Renal pelvis (tissue), 4 donors: ENCODE results near the gene NRBF2. TPM values are rescaled to one million over a fixed set of nuclear protein-coding genes. Genes with fewer than 3 reads are reported as not detected.
A peak's percentile ranks its signal among the peaks of the same experiment; 100 is the strongest.
"Not testable (repeated sequence)": the region's sequence is repeated elsewhere in the genome, so short reads cannot be mapped to it uniquely, and the experiment has no call there.

ENCODE experiments used
- DNase-seq: peaks from one replicate; pipeline ENCODE4 v3.0.0-alpha.2; 2013
- polyA plus RNA-seq, 3 donors: library from polyadenylated mRNA; unstranded; fragments of 120-200 nt; gene quantifications; one replicate each; pipeline ENCODE4 v1.2.1, GENCODE V29; 2013; ENCODE audit not compliant: insufficient read length in 3 of 3

Gene NRBF2
- polyA plus RNA-seq, 3 donors = 22.1 to 24.0 (median 22.9) TPM

GRCh38 chr10:63114031-63114814 is 18.9 kb upstream of the NRBF2 start:
- no peak for DNase-seq

DNA sequence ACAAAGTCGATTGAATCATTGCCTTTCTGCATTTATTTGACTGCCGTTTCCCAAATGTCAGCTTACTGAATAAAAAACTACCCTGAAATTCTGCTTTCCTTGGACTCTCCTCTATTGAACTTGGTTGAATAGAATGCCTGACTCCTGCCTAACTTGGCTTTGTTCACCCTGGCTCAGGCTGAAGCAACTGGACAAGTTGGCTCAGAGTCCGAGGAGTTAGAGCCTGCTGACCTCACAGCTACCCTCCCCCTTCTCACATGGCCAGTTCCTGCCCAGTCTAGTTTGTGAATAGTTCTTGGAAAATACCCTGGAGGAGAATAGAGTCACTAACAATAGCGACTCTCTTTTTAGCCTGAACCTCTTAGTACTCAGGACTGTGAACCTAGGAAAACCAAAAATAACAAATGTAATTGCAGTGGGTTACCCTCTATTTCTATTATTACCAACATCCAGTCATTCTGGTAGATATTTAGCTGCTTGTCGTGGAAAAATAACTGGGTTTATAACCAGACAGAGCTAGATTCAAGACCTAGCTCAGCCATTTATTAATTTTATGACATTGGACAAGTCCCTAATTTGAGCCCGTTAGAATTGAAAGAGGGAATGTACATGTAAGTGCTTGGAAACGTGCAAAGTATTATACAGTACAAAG is 17.3 kb upstream of the NRBF2 start:
- peak; percentile 45 for DNase-seq

- no peak for DNase-seq
Measured at GRCh38 chr10:63116452-63117072, 16.6 kb upstream of the NRBF2 start.

DNA sequence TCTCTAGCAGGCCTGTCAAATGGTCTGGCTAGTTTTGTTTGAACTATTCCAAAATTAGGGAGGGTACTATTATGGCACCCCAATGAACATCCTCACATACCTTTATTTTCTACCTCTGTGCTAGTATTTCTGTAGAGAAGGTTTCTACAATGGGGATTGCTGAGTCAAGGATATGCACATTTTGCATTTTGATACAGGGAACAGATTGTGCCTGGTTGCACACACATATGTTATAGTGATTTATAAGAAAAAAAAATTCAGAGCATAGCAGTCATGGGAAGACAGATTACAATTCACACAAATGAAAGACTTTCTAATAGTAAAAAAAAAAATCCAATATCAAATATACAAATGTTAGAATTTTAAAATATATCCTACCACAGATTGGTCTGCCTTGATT is 14.1 kb upstream of the NRBF2 start:
- no peak for DNase-seq

DNA sequence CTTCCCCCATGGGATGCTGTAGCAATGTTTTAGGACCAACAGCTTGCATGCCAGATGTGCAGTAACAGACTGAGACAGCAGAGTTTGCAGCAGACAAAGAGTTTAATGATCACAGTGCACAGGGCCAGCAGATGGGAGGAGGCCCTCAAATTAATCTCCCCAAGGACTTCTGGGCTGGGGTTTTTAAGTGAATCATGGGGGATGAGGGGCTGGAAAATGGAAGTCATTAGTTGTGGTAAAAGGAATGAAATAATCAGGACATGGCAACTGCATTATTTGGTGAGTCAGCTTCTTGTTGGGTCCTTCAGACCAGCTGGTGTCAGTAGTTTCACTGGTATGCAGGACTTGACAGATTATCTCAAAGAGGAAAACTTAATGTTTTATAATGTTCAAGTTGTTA is 12.6 kb upstream of the NRBF2 start:
- peak; percentile 41 for DNase-seq

DNA sequence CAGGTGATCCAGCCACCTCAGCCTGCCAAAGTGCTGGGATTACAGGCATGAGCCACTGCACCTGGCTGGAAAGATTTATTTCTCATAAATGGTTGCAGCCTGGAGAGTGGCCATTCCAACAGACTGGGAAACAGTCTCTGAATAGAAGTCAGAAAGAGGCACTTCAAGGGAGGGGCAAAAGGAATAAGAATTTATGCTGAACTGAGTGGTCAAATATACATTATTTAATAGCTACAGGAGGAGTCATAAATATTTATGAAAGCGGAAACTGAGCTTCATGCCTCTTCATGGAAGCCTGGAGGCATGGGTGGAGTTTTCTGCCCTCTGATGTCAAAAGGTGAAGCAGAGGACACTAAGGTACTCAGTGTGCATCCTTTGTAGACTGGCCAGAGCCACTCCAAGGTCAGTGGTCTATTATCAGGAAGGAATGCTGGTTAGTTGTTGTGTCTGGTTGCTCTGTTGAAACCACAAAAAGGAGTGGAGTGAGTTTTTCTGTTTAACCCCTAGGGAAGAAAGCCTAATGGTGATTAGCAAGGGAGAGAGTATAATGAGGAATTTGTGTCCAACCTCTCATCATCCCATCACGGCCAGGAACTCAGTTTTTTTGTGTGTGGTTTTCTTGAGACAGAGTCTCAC is 9.3 kb upstream of the NRBF2 start:
- DNase-seq = no peak

DNA sequence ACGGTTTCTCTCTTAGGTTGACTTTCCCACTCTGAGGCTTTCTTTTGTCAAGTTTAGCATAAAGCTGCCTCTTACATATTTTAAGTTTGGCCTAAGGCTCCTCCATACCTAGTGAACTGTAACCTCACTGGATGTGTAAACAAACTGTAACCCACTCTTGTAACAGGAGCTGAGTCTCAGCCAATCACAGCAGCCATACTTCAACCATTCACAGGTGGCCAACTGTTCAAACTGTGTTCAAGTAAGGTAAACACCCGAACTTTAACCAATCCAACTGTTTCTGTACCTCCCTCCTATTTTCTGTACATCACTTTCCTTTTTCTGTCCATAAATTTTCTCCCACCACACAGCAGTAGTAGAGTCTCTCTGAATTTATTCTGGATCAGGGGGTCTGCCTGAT is 7.7 kb upstream of the NRBF2 start:
- DNase-seq = no peak

DNA sequence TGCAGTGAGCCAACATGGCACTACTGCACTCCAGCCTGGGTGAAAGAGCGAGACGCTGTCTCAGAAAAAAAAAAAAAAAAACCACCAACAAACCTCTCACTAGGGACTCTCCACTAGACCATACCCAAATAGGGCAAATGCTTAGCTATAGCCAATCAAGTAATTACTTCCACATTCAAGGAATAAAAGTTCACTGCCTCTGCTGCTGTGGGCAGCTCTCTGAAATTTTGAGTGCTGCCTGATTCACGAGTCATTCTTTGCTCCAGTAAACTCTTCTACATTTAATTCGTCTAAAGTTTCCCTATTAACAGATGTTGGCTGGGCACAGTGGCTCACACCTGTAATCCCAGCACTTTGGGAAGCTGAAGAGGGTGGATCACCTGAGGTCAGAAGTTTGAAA is 4.7 kb upstream of the NRBF2 start:
- DNase-seq = no peak

DNA sequence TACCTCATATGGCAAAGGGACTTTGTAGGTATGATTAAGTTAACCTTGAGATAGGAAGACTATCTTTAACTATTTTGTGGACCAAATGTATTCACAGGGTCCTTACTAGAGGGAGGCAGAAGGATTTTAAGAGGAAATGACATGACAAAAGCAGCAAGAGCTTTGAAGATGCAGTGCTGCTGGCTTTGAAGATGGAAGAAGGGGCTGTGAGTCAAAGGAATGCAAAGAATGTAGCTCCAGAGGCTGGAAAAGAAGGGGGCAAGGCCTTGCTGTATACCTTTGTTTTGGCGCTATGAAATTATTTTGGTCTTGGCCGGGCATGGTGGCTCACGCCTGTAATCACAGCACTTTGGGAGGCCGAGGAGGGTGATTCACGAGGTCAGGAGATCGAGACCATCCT is 3.2 kb upstream of the NRBF2 start:
- DNase-seq = no peak

DNA sequence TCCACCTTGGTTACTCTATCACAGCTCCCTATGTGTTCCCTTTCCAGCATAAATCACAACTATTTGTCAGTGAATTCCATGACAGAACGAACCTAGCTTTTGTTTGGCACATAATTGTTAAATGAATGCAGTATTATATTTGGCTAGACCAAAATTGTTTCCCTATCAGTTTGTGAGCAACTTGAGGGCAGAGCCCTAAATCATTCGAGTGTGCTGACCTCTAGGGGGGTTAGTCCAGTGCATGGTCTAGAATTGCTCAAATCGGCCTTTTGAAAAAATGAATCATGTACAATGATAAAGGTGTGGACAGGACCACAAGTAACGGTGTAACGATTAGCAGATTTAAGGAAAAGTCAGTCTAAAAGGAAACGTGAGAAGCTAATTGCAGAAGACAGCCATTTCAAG is 475 bp upstream of the NRBF2 start:
- no peak for DNase-seq

DNA sequence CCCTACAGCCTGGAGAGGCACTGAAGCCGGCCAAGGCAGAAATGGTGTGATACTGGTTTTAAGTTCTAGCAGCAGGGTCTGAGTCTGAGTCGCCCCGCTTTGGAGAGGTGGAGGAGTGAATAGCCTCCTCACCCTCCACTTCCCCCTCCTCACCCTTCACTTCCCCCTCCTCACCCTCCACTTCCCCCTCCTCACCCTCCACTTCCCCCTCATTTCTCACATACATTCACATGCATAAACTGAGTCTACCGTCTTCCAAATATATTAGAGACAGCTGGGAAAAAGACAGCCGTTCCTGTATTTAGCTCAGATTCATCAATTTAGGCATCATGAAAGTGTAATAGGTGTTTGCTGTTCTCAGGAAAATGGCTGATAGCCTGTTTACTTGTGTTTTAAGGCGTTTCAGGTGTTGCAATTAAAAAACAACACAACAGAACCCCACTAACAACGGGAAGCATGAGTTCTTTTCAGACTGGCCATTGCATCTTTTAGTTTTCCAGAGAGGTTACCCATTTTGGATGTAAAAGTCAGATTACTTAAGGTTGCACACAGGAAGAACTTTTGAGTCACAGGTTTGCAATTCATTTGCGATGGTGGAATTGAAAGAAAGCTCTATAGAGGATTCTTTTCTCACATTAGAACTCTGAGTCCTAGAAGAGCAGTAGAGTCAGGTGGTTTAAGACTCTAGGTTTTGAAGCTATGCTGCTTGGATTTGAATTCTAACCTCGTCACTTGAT is 861 bp downstream of the NRBF2 start:
- DNase-seq = no peak

DNA sequence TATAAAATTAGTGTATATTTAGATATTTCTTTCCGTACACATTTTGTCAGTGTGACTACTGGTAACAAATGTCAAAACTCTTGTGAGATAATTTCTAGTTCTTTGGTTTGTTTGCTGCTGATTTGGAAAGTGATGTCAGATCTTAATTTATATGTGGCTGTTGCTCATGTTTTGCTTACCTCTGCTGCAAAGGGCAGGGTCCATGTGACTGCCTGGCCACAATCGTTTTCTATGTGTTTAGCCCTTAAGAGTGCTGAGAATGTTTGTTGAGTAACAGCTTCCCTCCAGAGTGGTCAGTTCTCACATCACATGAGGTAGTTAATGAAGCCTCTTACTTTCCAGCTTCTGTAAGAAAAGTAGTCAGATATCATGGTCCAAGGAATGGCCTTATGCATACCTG is 4.2 kb downstream of the NRBF2 start:
- DNase-seq = no peak

DNA sequence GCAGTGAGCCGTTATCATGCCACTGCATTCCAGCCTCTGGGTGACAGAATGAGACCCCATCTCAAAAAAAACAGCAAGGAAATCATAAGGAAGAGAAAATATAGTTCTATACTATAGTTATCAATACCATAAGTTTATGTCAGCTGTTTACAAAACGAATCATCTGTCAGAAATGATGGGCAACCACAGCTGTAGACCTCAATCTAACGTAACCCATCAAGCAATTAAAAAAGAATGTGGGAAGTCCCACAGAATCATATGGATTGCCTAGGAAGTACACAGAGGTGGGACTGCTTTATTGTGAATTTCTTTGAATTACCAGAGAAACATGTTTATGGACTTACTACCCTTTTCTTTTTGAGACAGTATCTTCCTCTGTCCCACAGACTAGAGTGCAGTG is 6.9 kb downstream of the NRBF2 start:
- no peak for DNase-seq

- DNase-seq = no peak
Measured at GRCh38 chr10:63142136-63142535, 9.0 kb downstream of the NRBF2 start.

DNA sequence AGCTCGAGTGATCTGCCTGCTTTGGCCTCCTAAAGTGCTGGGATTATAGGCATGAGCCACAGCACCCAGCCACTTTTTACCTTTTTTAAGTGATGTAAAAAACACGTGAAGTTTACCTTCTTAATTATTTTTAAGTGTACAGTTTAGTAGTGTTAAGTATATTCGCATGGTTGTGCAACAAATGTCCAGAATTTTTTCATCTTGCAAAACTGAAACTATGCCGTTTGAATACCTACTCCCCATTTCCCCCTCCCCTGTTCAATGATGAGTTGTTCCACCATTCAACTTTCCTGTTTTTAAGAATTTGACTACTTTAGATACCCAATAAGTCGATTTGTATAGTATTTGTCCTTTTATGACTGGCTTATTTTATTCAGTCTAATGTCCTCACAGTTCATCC is 10.9 kb downstream of the NRBF2 start:
- DNase-seq = no peak

- no peak for DNase-seq
Measured at GRCh38 chr10:63145782-63146181, 12.7 kb downstream of the NRBF2 start.

GRCh38 chr10:63146503-63146902 is 13.4 kb downstream of the NRBF2 start:
- no peak for DNase-seq

DNA sequence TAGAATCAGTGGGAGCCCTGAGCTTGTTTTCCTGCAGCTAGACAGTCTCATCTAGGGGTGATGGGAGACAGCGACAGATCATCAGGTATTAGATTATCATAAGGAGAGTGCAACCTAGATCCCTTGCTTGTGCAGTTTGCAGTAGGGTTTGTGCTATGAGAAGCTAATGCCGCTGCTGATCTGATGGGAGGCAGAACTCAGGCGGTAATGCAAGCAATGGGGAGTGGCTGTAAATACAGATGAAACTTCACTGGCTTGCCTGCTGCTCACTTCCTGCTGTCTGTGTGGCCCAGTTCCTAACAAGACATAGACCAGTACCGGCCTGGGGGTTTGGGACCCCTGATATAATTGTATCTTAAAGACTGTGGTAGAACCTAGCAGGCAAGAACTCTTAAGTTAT is 17.6 kb downstream of the NRBF2 start:
- DNase-seq = no peak

DNA sequence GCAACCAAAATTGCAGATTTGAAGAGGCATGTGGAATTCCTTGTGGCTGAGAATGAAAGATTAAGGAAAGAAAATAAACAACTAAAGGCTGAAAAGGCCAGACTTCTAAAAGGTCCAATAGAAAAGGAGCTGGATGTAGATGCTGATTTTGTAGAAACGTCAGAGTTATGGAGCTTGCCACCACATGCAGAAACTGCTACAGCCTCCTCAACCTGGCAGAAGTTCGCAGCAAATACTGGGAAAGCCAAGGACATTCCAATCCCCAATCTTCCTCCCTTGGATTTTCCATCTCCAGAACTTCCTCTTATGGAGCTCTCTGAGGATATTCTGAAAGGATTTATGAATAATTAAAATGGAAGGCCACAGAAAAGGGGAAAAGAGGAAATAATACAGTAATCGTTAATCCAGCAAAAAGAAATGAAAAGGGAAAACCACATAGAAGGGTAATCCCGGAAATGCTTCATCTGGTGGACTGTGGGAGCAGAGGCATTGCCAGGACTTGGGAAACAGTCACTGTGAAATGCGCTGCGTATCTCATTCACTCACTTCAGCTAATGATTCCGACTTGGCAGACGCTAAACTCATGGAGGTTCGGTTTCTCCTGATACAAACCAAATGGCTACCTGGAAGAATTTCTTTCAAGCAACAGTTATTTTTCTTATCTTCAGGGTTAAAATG is 20.9 kb downstream of the NRBF2 start:
- DNase-seq = not testable (repeated sequence)

DNA sequence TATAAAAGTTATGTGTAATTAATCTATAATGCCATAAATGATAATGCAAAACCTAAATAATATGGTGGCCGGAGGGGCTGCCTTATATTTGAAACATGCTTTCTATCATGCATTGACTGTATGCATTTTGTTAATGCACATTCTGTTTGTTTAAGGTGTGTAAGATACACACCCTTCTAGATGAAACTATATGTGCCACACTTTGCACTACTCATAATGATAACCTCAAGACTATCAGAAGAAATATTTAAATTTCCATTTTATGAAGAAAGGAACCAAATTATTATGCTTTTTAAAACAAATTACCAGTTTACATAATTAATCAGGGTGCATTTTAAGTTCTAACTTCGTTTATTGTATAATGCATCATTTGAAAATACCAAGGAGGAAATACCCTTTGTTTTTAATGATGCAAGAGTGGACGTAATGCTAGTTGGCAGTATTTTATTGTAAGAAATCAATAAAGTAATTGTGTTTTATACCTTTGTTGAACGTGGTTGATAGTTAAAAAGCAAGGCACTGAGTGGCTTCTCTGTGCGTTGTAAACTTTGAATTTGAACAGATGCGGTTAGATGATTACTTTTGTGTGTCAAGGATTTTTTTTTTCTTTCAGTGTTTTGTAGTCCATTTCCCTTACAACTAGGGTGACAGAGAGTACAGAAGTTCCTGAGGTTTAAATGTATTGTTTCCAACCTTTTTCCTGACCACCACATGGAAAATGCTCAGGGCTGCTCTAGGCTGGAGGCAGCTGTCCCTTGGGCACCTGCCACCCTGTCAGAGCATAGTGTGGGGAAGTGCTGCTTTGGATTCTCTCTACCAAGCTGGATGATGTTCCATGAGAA is 21.6 kb downstream of the NRBF2 start:
- no peak for DNase-seq
